NCI-H1417 treated with DMSO at 0.1 percent for 48 hours (cell line): Measurements from ENCODE around the gene CST3.
A peak's percentile ranks its signal among the peaks of the same experiment; 100 is the strongest.
"Not testable (repeated sequence)": the region's sequence is repeated elsewhere in the genome, so short reads cannot be mapped to it uniquely, and the experiment has no call there.

ENCODE experiments used
- DNase-seq: peaks from one replicate; lab custom pipeline; 2025; lab: John Stamatoyannopoulos, UW

The CST3 gene

GRCh38 chr20:23637282-23638221 lies at the start of gene CST3:
Gene CST3, minus strand, starts transcription at chr20:23637955. Its CDS starts 93 bp downstream, at chr20:23637862.
- DNase-seq, result peak; percentile 63

- DNase-seq, result no peak
These were observed 48.4 kb upstream of the CST3 start for GRCh38 chr20:23686046-23686750.

GRCh38 chr20:23685529-23685896 lies 47.8 kb upstream of the CST3 start:
- not testable (repeated sequence) for DNase-seq

GRCh38 chr20:23684261-23684660 lies 46.5 kb upstream of the CST3 start:
- no peak for DNase-seq

- no peak for DNase-seq
These were observed 46.1 kb upstream of the CST3 start for GRCh38 chr20:23683807-23684206.

- DNase-seq, result no peak
These were observed 45.5 kb upstream of the CST3 start for GRCh38 chr20:23683281-23683680.

GRCh38 chr20:23680146-23680545 lies 42.4 kb upstream of the CST3 start:
- no peak for DNase-seq

- DNase-seq, result no peak
These were observed 41.7 kb upstream of the CST3 start for GRCh38 chr20:23679133-23680092.

- no peak for DNase-seq
These were observed 35.5 kb upstream of the CST3 start for GRCh38 chr20:23673209-23673608.

GRCh38 chr20:23672158-23672557 lies 34.4 kb upstream of the CST3 start:
- no peak for DNase-seq

GRCh38 chr20:23671479-23671878 lies 33.7 kb upstream of the CST3 start:
- DNase-seq, result no peak

- no peak for DNase-seq
These were observed 32.6 kb upstream of the CST3 start for GRCh38 chr20:23670361-23670760.

- DNase-seq, result no peak
These were observed 32.1 kb upstream of the CST3 start for GRCh38 chr20:23669866-23670265.

GRCh38 chr20:23669327-23669726 lies 31.6 kb upstream of the CST3 start:
- DNase-seq, result no peak

- DNase-seq, result no peak
These were observed 30.8 kb upstream of the CST3 start for GRCh38 chr20:23668477-23668951.

GRCh38 chr20:23667666-23668065 lies 29.9 kb upstream of the CST3 start:
- no peak for DNase-seq

GRCh38 chr20:23666698-23667097 lies 28.9 kb upstream of the CST3 start:
- no peak for DNase-seq

GRCh38 chr20:23666189-23666588 lies 28.4 kb upstream of the CST3 start:
- no peak for DNase-seq

GRCh38 chr20:23664954-23665353 lies 27.2 kb upstream of the CST3 start:
- no peak for DNase-seq

- DNase-seq, result not testable (repeated sequence)
These were observed 26.3 kb upstream of the CST3 start for GRCh38 chr20:23664046-23664445.

- no peak for DNase-seq
These were observed 25.4 kb upstream of the CST3 start for GRCh38 chr20:23663180-23663579.
